Measurements from ENCODE around the gene GPBAR1. TPM values are rescaled to one million over a fixed set of nuclear protein-coding genes. Genes with fewer than 3 reads are reported as not detected.

Gene GPBAR1
- total and polyA plus RNA-seq, 3 donors from 2014 or later = 1.5 to 3.4 (median 1.8) TPM

DNA sequence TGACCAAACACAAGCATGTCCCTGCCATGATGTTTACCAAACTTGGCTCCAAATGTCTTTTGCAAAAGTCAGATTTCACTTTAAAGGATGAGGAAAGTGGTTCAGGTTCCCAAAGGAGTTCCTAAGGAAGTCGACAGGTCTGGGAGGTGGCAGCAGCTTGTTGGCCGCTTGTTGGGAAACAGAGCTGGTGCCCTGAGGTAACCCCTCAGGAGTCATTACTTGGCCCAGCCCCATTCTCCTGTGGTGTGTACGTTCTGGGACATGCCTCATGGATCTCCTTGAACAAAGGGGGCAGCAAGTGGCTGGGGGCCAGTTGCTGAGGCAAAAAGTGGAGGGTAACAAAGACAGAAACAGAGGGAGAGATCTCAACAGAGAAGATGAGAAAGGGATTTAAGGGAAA lies 20.6 kb downstream of the GPBAR1 start:
- Histone ChIP-seq H3K27ac (peak overlapping the region in 1 of 2 donors; percentile 64), H3K4me3 (no peak overlapping the region), H3K27me3 (no peaks in the 10 kb centered on the region), H3K4me1 (peaks cover 43% of the 10 kb centered on the region), H3K9me3 (no peaks in the 10 kb centered on the region), H3K36me3 (ENCODE audit: low read depth, missing control alignments) (no peaks in the 10 kb centered on the region)
- WGBS, 2 donors = 73 to 86% methylated on average over 2 to 3 of the region's 3 CpGs
- DNase-seq = no peak
- intact Hi-C loops (cut with DNase I; ENCODE audit: low total_unique reads) = no loop called here
- TF ChIP-seq, protein P1, sequence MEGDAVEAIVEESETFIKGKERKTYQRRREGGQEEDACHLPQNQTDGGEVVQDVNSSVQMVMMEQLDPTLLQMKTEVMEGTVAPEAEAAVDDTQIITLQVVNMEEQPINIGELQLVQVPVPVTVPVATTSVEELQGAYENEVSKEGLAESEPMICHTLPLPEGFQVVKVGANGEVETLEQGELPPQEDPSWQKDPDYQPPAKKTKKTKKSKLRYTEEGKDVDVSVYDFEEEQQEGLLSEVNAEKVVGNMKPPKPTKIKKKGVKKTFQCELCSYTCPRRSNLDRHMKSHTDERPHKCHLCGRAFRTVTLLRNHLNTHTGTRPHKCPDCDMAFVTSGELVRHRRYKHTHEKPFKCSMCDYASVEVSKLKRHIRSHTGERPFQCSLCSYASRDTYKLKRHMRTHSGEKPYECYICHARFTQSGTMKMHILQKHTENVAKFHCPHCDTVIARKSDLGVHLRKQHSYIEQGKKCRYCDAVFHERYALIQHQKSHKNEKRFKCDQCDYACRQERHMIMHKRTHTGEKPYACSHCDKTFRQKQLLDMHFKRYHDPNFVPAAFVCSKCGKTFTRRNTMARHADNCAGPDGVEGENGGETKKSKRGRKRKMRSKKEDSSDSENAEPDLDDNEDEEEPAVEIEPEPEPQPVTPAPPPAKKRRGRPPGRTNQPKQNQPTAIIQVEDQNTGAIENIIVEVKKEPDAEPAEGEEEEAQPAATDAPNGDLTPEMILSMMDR (IDR thresholded peaks at IDR 0.05) = no peak
- no peak for TF ChIP-seq POLR2A (IDR thresholded peaks at IDR 0.05)

GRCh38 chr2:218282173-218282991 lies 21.6 kb downstream of the GPBAR1 start:
- H3K9me3 ChIP-seq = no peaks in the 10 kb centered on the region
- intact Hi-C loops (cut with DNase I; ENCODE audit: low total_unique reads) = no loop called here
- H3K27ac ChIP-seq = peak overlapping the region; percentile 25 to 64
- peaks cover 52% of the 10 kb centered on the region for H3K4me1 ChIP-seq
- H3K27me3 ChIP-seq = no peaks in the 10 kb centered on the region
- TF ChIP-seq, protein P1 (IDR thresholded peaks at IDR 0.05) = no peak
- TF ChIP-seq POLR2A (IDR thresholded peaks at IDR 0.05) = no peak
- DNase-seq = no peak
- no peaks in the 10 kb centered on the region for H3K36me3 ChIP-seq (ENCODE audit: low read depth, missing control alignments)
- H3K4me3 ChIP-seq = no peak overlapping the region
- WGBS, 2 donors = 61 to 67% methylated on average over 15 to 17 of the region's 17 CpGs

DNA sequence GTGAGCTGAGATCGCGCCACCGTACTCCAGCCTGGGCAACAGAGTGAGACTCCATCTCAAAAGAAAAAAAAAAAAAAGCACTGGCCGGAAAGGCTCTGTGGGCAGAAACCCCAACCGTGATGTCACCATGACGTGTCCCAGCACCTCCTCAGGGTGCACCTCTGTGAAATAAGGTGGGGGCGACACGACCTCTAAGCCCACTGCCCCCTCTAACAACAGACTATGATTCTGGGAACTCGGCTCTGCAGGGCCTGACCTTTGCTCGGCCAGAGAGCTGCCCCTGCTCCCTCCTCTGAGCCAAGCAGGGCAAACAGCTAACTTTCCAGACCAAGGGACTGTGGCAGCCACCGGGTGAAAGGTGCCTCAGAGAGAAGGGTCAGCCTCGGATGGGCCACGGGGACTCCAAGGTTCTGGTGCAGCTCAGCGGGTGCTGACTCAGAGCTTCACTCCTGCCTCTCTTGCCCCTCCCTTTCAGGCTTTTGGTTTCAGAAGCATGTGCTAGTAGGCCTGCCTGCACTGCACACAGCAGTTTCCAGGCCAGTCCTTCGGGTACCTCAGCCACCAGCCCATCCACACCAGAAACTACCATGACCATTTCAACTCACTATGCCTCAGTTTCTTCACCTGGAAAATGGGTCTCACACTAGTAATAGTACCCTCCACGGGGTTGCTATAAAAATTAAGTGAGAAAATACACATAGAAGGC lies 23.4 kb downstream of the GPBAR1 start:
- Histone ChIP-seq H3K36me3 (ENCODE audit: low read depth, missing control alignments) (no peaks in the 10 kb centered on the region), H3K4me3 (no peak overlapping the region), H3K27ac (peak overlapping the region in 1 of 2 donors; percentile 87), H3K27me3 (no peaks in the 10 kb centered on the region), H3K4me1 (peaks cover 59% of the 10 kb centered on the region), H3K9me3 (no peaks in the 10 kb centered on the region)
- TF ChIP-seq, protein P1 (IDR thresholded peaks at IDR 0.05) = no peak
- no peak for TF ChIP-seq POLR2A (IDR thresholded peaks at IDR 0.05)
- no peak for DNase-seq
- intact Hi-C loops (cut with DNase I; ENCODE audit: low total_unique reads) = no loop called here
- WGBS, 2 donors = 65 to 72% methylated on average over 16 of the region's 16 CpGs

- intact Hi-C loops (cut with DNase I; ENCODE audit: low total_unique reads) = no loop called here
- WGBS, 2 donors = 31 to 39% methylated on average over 3 to 6 of the region's 6 CpGs
- TF ChIP-seq, protein P1 (IDR thresholded peaks at IDR 0.05) = no peak
- no peak for TF ChIP-seq POLR2A (IDR thresholded peaks at IDR 0.05)
- DNase-seq = no peak
- H3K27me3 ChIP-seq = no peaks in the 10 kb centered on the region
- peaks cover 68% of the 10 kb centered on the region for H3K4me1 ChIP-seq
- H3K27ac ChIP-seq = peak overlapping the region; percentile 87 to 90
- H3K4me3 ChIP-seq = no peak overlapping the region
- no peaks in the 10 kb centered on the region for H3K36me3 ChIP-seq (ENCODE audit: low read depth, missing control alignments)
- H3K9me3 ChIP-seq = no peaks in the 10 kb centered on the region
Observed at GRCh38 chr2:218285604-218286003, 24.8 kb downstream of the GPBAR1 start.

All from testis (tissue), 3 donors.